H1 (cell line): ENCODE results near the gene ERMARD. TPM values are rescaled to one million over a fixed set of nuclear protein-coding genes. Genes with fewer than 3 reads are reported as not detected.

Experiments used
- EP300 ChIP-seq, 2 experiments: IDR thresholded peaks; 1 replicate in 1 of 2; 2 replicates in 1 of 2; pipeline ENCODE4 v1.6.1; 2011 to 2012; ENCODE audit warnings: low read depth in 2 of 2, low read length in 2 of 2, mild to moderate bottlenecking in 2 of 2, borderline replicate concordance in 1 of 2, inconsistent platforms in 1 of 2, moderate library complexity in 1 of 2
- polyA plus RNA-seq, 7 experiments: library from polyadenylated mRNA; depleted of rRNA in 3 of 7; stranded (reverse) in 5 of 7; unstranded in 2 of 7; fragments of >200 nt in 5 of 7; fragments of 200-250 nt in 2 of 7; gene quantifications; 1 replicate in 5 of 7; 2 replicates in 1 of 7; 4 replicates in 1 of 7; pipeline versions ENCODE4 v1.2.1 to v1.2.3, GENCODE V29; 2011 to 2013; ENCODE audit warnings: missing spikeins in 2 of 7, mixed read lengths in 2 of 7
- total RNA-seq: library from RNA; stranded (reverse); fragmentation: NEBNext Ultra II Directional; extraction: Animal tissue kit (Norgen Biotek cat#: 25700); gene quantifications from 2 replicates; pipeline ENCODE4 v1.2.1, GENCODE V29; 2021

Gene ERMARD
- total and polyA plus RNA-seq, 2 of the 8 experiments (the other 6 are each of a cell fraction or from before 2014, with no cell fraction given) = 12.2 to 25.6 TPM

DNA sequence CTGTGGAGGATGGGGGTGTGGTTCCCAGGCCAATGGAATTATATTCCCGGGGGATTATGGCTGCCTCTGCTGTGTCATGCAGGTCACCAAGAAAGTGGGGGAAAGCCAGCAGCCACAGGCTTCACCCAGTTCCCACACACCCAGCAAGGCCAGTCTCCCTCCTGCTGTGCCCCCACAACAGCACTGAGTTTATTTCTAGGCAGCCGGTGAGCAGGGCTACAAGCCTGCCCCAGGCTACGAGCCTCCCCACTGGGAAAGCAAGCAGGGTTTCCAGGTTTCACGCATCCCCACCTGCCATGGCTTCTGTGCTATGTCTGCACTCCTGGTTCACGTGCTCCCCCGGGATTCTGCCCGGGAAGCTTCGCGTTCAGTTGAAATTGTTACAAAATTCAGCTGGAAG, 72.6 kb downstream of the ERMARD start (continued):
- TF ChIP-seq EP300 (IDR thresholded peaks at IDR 0.05; ENCODE audit: borderline replicate concordance in 1 of 2, low read depth in 2 of 2, low read length in 2 of 2) = no peak
